SKM-1 treated with dmso at 0.1 percent for 144 hours (cell line): ENCODE data around the gene MFN2.
"Not testable (repeated sequence)": the region's sequence is repeated elsewhere in the genome, so short reads cannot be mapped to it uniquely, and the experiment has no call there.

ENCODE experiments used
- DNase-seq: peaks from one replicate; lab custom pipeline; 2025; ENCODE audit not compliant: unreplicated experiment; lab: John Stamatoyannopoulos, UW

MFN2 gene

DNA sequence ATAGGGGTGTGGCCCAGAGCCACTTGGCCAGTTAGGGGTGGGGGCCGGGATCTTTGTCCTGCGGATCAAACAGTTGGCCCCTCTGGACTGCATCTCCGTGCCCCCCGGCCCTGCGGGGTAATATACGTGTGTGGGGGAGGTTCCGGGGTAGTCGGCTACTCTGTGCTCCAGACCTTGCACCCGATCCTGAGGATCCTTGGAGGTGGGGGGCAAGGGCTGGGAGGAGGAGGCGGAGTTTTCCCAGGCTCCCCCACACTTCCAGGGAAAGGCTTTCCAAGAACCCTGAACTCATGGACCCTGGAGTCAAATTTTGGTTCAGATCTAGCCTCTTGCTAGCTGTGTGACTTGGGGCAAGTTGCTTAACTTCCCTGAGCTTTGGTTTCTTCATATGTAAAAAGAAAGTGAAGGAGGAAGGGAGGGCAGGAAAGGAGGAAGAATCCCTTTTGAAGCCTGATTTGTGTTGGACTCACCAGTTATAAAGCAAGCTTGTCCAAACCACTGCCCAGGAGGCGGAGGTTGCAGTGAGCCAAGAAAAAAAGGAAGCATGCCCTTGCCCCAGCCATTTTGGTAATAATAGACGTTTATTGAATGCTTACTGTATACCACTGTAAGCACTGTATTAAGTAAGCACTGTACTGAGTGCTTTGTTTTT lies 39.7 kb downstream of the MFN2 start:
- peak; percentile 76 for DNase-seq

DNA sequence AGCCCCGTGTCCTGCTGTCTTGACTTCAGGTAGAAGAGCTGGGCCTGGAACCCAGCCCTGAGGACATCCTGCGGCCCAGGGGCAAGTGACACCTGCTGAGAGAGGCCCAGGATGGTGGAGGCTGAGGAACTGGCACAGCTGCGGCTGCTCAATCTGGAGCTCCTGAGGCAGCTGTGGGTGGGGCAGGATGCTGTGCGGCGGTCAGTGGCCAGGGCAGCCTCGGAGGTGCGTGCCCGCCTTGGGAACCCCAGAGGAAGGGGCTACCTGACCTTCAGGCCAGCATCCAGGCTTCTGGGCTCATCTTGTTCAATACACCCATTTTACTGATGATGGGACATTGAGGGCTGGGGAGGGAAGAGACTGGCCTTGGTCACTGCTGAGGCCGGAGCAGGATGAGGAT lies 41.4 kb downstream of the MFN2 start:
- no peak for DNase-seq

DNA sequence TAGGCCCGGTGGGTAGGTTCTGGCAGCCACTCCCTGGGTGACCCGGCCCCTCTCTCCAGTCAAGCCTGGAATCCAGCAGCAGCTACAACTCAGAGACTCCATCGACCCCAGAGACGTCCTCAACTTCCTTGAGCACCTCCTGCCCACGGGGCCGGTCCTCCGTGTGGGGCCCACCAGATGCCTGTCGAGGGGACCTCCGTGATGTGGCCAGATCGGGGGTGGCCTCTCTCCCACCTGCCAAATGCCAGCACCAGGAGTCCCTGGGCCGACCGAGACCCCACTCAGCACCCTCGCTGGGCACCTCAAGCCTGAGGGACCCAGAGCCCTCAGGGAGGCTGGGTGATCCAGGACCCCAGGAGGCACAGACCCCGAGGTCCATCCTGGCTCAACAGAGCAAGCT lies 41.8 kb downstream of the MFN2 start:
- DNase-seq, result no peak

- DNase-seq, result no peak
Observed at GRCh38 chr1:12026586-12026985, 46.3 kb downstream of the MFN2 start.

DNA sequence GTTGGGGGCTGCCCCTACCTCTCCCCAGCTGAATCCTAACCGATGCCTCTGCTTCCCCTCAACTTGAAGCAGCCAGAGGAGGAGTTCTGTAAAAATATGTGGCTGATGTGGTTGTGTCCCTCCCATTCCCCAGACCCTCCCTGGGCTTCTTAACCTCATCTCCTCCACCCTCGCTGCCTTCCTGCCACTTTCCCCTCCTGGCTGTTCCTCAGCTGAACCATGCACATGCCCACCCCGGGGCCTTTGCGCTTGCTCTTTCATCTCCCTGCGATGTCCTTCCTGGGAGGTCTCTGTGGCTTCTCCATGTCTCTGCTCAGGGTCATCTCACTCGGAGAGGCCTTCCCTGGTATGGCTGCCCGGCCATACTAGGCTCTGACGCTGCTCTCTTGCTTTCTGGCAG lies 48.0 kb downstream of the MFN2 start:
- DNase-seq, result no peak

GRCh38 chr1:12028957-12029511 lies 48.8 kb downstream of the MFN2 start:
- no peak for DNase-seq

GRCh38 chr1:12029720-12030339 lies 49.6 kb downstream of the MFN2 start:
- DNase-seq, result no peak

- peak; percentile 12 for DNase-seq
Observed at GRCh38 chr1:12031039-12031980, 51.1 kb downstream of the MFN2 start.

DNA sequence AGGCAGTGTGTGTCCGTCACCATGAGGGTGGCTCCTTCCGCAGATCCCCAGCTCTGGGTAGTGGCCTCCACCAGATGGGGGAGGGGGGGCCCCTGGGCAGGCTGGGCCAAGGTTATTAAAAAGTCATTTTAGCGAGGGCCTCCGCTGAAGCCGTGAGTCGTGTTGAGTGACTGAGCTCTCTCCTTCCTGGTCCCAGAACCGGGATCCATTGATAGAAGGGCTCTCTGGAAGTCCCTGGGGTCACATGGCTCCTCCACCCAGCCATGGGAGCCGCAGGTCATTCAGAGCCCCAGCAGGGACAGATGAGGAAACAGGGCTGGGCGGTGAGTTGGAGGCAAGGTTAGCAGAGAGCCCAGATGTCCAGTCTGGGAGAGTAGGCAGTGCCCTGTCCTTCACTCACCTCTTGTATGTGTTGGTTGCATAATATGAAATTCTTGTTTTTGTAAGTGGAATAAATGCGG lies 51.9 kb downstream of the MFN2 start:
- no peak for DNase-seq

GRCh38 chr1:12033441-12033840 lies 53.2 kb downstream of the MFN2 start:
- not testable (repeated sequence) for DNase-seq

GRCh38 chr1:12034381-12034801 lies 54.1 kb downstream of the MFN2 start:
- DNase-seq, result no peak

GRCh38 chr1:12035312-12035711 lies 55.1 kb downstream of the MFN2 start:
- DNase-seq, result peak; percentile 76

GRCh38 chr1:12037486-12038355 lies 57.5 kb downstream of the MFN2 start:
- DNase-seq, result no peak

DNA sequence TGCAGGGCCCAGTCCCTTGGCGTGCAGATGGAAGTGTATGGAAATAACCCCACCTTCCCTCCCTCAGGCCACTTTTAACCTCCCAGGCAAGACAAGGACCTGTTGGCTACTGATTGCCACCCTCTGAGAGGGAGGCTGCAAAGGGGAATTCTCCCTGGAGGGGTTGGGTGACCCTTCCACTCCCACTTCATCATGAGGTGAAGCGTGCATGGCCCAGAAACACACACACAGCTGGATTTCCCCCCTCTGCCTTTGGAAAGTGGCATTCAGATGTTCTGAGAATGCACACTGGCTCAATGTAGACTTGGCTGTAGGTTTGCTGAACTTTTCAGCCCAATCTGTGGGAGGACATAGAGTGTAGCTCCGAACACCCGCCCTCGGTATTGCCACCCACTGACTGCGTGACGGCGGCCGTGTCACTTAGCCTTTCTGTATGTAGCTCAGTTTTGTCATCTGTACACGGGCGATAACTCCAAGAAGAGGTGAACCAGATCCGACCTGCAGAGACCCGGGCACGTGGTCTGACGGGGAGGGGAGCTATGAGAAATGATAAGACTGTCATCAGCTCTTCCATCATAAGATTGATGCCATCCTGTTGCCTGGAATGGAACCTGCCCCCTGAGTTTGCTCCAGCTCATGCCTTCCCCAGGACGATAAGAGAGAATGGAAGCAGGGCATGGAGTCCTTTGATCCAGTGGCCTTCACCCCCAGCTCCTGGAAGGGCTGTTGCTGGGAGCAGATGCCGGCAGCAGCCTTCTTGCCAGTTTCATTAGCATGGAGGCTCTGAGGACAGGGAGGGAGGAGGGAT lies 58.3 kb downstream of the MFN2 start:
- DNase-seq, result no peak

- DNase-seq, result no peak
Observed at GRCh38 chr1:12039164-12039525, 58.9 kb downstream of the MFN2 start.

GRCh38 chr1:12039824-12040456 lies 59.7 kb downstream of the MFN2 start:
- not testable (repeated sequence) for DNase-seq

- no peak for DNase-seq
Observed at GRCh38 chr1:12040457-12041051, 60.3 kb downstream of the MFN2 start.

- DNase-seq, result not testable (repeated sequence)
Observed at GRCh38 chr1:12044187-12044877, 64.1 kb downstream of the MFN2 start.
